ENCODE results near the gene TPM3.

DNA sequence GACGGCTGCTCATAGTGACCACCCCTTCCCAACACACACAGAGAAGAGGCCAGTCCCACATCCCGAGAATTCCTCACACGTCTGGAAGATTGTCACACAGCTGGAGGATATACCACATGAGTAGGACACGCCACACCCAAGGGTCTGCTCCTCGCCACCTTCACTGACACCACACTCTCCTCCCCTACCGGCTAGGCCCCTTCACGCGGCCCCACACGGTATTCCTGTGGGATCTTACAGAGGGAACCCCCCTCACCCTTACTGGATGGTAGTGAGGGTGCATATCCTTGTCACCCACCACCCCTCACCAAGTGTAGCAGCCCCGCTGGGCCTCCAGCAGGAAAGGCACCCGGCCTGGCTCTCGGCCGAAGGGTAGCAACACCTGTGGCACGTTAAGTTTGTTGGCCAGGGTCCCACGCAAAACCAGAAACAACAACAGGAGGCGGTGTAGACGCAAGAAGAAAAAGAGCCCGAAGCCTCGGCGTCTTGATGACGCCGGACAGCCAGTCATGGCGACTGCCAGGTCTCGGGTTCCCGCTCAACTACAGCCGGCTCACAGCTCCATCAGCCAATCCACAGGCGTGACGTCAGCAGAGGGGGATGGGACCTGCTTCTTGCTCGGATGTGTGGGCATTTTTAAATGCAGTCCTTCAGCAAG, 37.2 kb downstream of the TPM3 start, which contains the start of gene NUP210L:
- TF ChIP-seq POLR2A (IDR thresholded peaks at IDR 0.05): peak in 1 of 4 donors; percentile 46
- TF ChIP-seq, protein P1, sequence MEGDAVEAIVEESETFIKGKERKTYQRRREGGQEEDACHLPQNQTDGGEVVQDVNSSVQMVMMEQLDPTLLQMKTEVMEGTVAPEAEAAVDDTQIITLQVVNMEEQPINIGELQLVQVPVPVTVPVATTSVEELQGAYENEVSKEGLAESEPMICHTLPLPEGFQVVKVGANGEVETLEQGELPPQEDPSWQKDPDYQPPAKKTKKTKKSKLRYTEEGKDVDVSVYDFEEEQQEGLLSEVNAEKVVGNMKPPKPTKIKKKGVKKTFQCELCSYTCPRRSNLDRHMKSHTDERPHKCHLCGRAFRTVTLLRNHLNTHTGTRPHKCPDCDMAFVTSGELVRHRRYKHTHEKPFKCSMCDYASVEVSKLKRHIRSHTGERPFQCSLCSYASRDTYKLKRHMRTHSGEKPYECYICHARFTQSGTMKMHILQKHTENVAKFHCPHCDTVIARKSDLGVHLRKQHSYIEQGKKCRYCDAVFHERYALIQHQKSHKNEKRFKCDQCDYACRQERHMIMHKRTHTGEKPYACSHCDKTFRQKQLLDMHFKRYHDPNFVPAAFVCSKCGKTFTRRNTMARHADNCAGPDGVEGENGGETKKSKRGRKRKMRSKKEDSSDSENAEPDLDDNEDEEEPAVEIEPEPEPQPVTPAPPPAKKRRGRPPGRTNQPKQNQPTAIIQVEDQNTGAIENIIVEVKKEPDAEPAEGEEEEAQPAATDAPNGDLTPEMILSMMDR (IDR thresholded peaks at IDR 0.05): no peak
